Tibial nerve (tissue), 4 donors: ENCODE data around the gene PITPNM2. TPM values are rescaled to one million over a fixed set of nuclear protein-coding genes. Genes with fewer than 3 reads are reported as not detected.

Experiments used
- DNase-seq, 2 donors: peaks; one replicate each; pipeline ENCODE4 v3.0.0-alpha.2; 2019; ENCODE audit warnings: low spot score in 2 of 2
- H3K27ac ChIP-seq, 4 donors: fragments of 200-600 bp; sonication (generic) in 3 of 4; one replicate each; pipeline ENCODE4 v1.5.1; 2017 to 2019; ENCODE audit warnings: mild to moderate bottlenecking in 1 of 4
- H3K27me3 ChIP-seq, 2 donors: fragments of 200-600 bp; sonication (generic) in 1 of 2; one replicate each; pipeline versions ENCODE4 v1.5.1 to v1.6.0; 2017 to 2019
- H3K36me3 ChIP-seq, 3 donors: fragments of 200-600 bp; sonication (generic); one replicate each; pipeline ENCODE4 v1.5.1; 2018 to 2019
- H3K4me1 ChIP-seq, 4 donors: fragments of 200-600 bp; sonication (generic) in 3 of 4; one replicate each; pipeline ENCODE4 v1.5.1; 2017 to 2019
- H3K4me3 ChIP-seq, 4 donors: fragments of 200-600 bp; sonication (generic) in 3 of 4; one replicate each; pipeline ENCODE4 v1.5.1; 2017 to 2019; ENCODE audit warnings: mild to moderate bottlenecking in 1 of 4, moderate library complexity in 1 of 4
- H3K9me3 ChIP-seq, 4 donors: fragments of 200-600 bp; sonication (generic) in 3 of 4; one replicate each; pipeline ENCODE4 v1.5.1; 2017 to 2019
- CTCF ChIP-seq, 5 experiments: fragments of 200-600 bp in 3 of 5; fragments of 450-650 bp in 2 of 5; sonication (generic) in 3 of 5; IDR thresholded peaks; one replicate each; pipeline ENCODE4 v1.5.1; 2016 to 2019; ENCODE audit warnings: antibody characterized with exemption in 5 of 5, mild to moderate bottlenecking in 3 of 5, moderate library complexity in 2 of 5
- EP300 ChIP-seq, 2 donors: sonication (generic); formaldehyde crosslinking; IDR thresholded peaks; one replicate each; pipeline ENCODE4 v1.6.1; 2017; ENCODE audit warnings: antibody characterized with exemption in 2 of 2, mild to moderate bottlenecking in 1 of 2
- POLR2A ChIP-seq, 2 donors: fragments of 450-650 bp; IDR thresholded peaks; one replicate each; pipeline ENCODE4 v1.6.1; 2017; ENCODE audit warnings: antibody characterized with exemption in 2 of 2, mild to moderate bottlenecking in 2 of 2, moderate library complexity in 2 of 2
- WGBS, 2 donors: methylation state at CpG; one replicate each; pipeline ENCODE4 v1.1.5; 2018; 5-methylcytosine and 5-hydroxymethylcytosine counted together
- total RNA-seq, 4 donors: library from RNA; depleted of rRNA; stranded (reverse); fragments of >200 nt; gene quantifications; one replicate each; pipeline ENCODE4 v1.1.0, GENCODE V29; 2016

The PITPNM2 gene
- total RNA-seq, 4 donors from 2014 or later = 6.1 to 9.8 (median 9.0) TPM

GRCh38 chr12:123122626-123123025 lies 28.3 kb downstream of the PITPNM2 start:
- TF ChIP-seq EP300 (IDR thresholded peaks at IDR 0.05) (no peak), POLR2A (IDR thresholded peaks at IDR 0.05) (no peak), CTCF (IDR thresholded peaks at IDR 0.05) (no peak)

DNA sequence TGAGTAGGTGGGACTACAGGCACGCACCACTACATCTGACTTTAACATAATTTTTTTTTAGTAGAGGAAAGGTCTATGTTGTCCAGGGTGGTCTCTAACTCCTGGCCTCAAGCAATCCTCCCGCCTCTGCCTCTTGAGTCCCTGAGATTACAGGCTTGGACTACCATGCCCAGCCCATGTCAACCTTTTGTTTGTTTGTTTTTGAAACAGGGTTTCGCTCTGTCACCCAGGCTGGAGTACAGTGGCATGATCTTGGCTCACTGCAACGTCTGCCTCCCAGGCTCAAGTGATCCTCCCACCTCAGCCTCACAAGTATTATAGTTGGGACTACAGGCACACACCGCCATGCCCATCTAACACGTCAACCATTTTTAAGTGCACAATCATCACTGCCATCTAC lies 29.2 kb downstream of the PITPNM2 start:
- no peak overlapping the region for H3K27ac ChIP-seq
- H3K4me1 ChIP-seq = peaks cover 0 to 29% (median 14%) of the 10 kb centered on the region in 4 donors
- TF ChIP-seq POLR2A (IDR thresholded peaks at IDR 0.05) = no peak
- no peak for TF ChIP-seq EP300 (IDR thresholded peaks at IDR 0.05)
- no peak for TF ChIP-seq CTCF (IDR thresholded peaks at IDR 0.05)
- WGBS, 2 donors = 86 to 90% methylated on average over 6 of the region's 6 CpGs
- H3K36me3 ChIP-seq = no peaks in the 10 kb centered on the region
- H3K27me3 ChIP-seq = no peaks in the 10 kb centered on the region
- H3K4me3 ChIP-seq = no peak overlapping the region
- H3K9me3 ChIP-seq = no peaks in the 10 kb centered on the region
- no peak for DNase-seq

More at GRCh38 chr12:123122626-123123025, 28.3 kb downstream of the PITPNM2 start:
- no peak for DNase-seq
- no peaks in the 10 kb centered on the region for H3K27me3 ChIP-seq
- H3K27ac ChIP-seq = no peak overlapping the region
- H3K4me3 ChIP-seq = no peak overlapping the region
- no peaks in the 10 kb centered on the region for H3K36me3 ChIP-seq
- peaks cover 0 to 39% (median 14%) of the 10 kb centered on the region in 4 donors for H3K4me1 ChIP-seq
- H3K9me3 ChIP-seq = no peaks in the 10 kb centered on the region
- 80 to 84% methylated on average over 3 of the region's 3 CpGs for WGBS, 2 donors

- TF ChIP-seq CTCF (IDR thresholded peaks at IDR 0.05) (no peak), EP300 (IDR thresholded peaks at IDR 0.05) (no peak), POLR2A (IDR thresholded peaks at IDR 0.05) (no peak)
- H3K36me3 ChIP-seq = no peaks in the 10 kb centered on the region
- H3K4me1 ChIP-seq = peaks cover 0 to 30% (median 16%) of the 10 kb centered on the region in 4 donors
- no peak overlapping the region for H3K4me3 ChIP-seq
- no peaks in the 10 kb centered on the region for H3K27me3 ChIP-seq
- H3K27ac ChIP-seq = peak overlapping the region in 1 of 4 donors; percentile 45
- no peak for DNase-seq
- H3K9me3 ChIP-seq = no peaks in the 10 kb centered on the region
- WGBS, 2 donors = 57 to 64% methylated on average over 3 of the region's 3 CpGs
Measured at GRCh38 chr12:123120452-123121166, 30.3 kb downstream of the PITPNM2 start.

- H3K27ac ChIP-seq = no peak overlapping the region
- H3K36me3 ChIP-seq = no peaks in the 10 kb centered on the region
- H3K27me3 ChIP-seq = no peaks in the 10 kb centered on the region
- peaks cover 0 to 38% (median 23%) of the 10 kb centered on the region in 4 donors for H3K4me1 ChIP-seq
- DNase-seq = no peak
- H3K4me3 ChIP-seq = no peak overlapping the region
- no peaks in the 10 kb centered on the region for H3K9me3 ChIP-seq
- no peak for TF ChIP-seq CTCF (IDR thresholded peaks at IDR 0.05)
- TF ChIP-seq EP300 (IDR thresholded peaks at IDR 0.05) = no peak
- TF ChIP-seq POLR2A (IDR thresholded peaks at IDR 0.05) = no peak
- 83 to 89% methylated on average over 7 of the region's 7 CpGs for WGBS, 2 donors
Measured at GRCh38 chr12:123119808-123120207, 31.1 kb downstream of the PITPNM2 start.

DNA sequence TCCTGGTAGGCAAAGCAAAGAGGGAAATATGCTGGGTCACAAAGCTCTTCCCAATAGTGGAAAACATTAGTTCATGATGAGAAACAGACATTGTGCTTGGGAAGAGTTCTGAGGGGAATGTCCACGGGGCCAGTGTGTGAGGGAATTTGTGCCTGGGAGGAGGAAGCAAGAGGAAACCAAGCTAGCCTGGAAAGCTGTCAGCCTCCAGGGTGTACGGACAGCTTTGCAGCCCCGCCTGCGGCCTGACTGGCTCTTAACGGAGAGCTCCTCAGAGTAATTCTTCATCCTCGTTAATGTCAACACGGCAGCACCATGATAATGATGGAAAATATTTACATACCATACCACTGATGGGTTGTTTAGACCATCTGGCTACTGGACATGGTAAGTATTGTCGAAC lies 32.4 kb downstream of the PITPNM2 start:
- WGBS, 2 donors = 81 to 85% methylated on average over 8 of the region's 8 CpGs
- H3K4me3 ChIP-seq = no peak overlapping the region
- no peak overlapping the region for H3K27ac ChIP-seq
- H3K27me3 ChIP-seq = no peaks in the 10 kb centered on the region
- no peak for TF ChIP-seq POLR2A (IDR thresholded peaks at IDR 0.05)
- TF ChIP-seq CTCF (IDR thresholded peaks at IDR 0.05) = no peak
- no peak for TF ChIP-seq EP300 (IDR thresholded peaks at IDR 0.05)
- H3K36me3 ChIP-seq = no peaks in the 10 kb centered on the region
- H3K9me3 ChIP-seq = no peaks in the 10 kb centered on the region
- DNase-seq = no peak
- H3K4me1 ChIP-seq = peaks cover 0 to 45% (median 30%) of the 10 kb centered on the region in 4 donors
